ENCODE measurements around the gene DLGAP1. TPM values are rescaled to one million over a fixed set of nuclear protein-coding genes. Genes with fewer than 3 reads are reported as not detected.

Gene DLGAP1
- total RNA-seq, 1 donor from 2014 or later = 11.5 TPM

DNA sequence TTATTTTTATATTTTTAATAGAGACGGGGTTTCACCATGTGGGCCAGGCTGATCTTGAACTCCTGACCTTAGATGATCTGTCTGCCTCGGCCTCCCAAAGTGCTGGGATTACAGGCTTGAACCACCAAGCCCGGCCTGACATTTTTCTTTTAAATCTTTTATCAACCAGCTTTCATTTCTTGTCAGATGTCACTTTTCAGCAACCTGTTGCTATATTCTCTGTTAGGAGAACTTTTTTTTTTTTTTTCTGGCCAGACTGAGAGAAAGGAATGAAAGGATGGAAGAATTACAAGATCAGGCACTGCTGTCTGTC is 858.8 kb downstream of the DLGAP1 start:
- Mint-ChIP-seq H3K36me3 (ENCODE audit: low read depth) (no peaks in the 10 kb centered on the region), H3K27ac (ENCODE audit: unreplicated experiment) (peak overlapping the region; percentile 99), H3K4me1 (peaks cover 57% of the 10 kb centered on the region), H3K9me3 (no peaks in the 10 kb centered on the region), H3K27me3 (ENCODE audit: low read depth) (no peaks in the 10 kb centered on the region), H3K4me3 (peak overlapping the region; percentile 91)
- TF ChIP-seq, protein P1, sequence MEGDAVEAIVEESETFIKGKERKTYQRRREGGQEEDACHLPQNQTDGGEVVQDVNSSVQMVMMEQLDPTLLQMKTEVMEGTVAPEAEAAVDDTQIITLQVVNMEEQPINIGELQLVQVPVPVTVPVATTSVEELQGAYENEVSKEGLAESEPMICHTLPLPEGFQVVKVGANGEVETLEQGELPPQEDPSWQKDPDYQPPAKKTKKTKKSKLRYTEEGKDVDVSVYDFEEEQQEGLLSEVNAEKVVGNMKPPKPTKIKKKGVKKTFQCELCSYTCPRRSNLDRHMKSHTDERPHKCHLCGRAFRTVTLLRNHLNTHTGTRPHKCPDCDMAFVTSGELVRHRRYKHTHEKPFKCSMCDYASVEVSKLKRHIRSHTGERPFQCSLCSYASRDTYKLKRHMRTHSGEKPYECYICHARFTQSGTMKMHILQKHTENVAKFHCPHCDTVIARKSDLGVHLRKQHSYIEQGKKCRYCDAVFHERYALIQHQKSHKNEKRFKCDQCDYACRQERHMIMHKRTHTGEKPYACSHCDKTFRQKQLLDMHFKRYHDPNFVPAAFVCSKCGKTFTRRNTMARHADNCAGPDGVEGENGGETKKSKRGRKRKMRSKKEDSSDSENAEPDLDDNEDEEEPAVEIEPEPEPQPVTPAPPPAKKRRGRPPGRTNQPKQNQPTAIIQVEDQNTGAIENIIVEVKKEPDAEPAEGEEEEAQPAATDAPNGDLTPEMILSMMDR (conservative IDR thresholded peaks at IDR 0.05) = no peak
- no peak for DNase-seq (ENCODE audit: low read depth, low spot score)

DNA sequence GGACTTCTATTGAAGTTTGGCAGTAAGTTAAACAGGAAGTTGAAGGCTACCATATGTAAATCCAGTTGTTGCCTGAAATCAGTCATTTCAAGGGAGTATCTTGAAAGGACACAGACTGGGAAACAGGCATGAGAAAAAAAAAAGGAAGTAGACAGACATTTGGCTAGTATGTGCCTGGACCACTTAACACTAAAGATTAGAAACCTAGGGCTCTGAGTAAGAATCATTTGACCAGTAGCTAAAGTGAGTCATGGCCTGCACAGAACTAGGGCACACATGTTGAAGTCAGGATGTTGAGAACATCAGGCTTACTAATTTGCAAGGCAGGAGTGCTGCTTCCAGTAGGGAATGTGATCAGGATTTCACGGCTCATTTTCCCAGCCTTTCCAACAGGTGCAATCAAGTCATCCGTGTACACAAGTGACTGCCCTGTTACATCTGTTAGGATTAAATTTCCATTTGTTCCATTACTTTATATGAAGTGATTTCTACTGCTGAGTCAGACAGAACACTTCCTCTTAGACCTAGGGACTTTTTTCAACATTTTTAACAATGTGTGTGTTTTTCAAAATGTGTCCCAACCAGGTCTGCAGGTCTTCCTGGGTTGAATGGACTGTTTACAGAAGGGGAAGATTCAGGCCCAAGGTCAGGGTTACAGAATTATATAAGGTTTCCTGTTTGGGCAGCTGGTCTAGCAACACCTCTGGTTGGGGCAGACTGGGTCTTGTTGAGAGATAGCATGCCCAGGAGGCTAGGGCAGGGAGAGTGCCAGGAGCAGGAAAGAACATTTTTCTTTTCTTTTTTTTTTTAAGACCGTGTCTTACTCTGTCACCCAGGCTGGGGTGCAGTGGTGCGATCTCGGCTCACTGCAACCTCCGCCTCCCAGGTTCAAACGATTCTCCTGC is 859.5 kb downstream of the DLGAP1 start:
- DNase-seq (ENCODE audit: low read depth, low spot score) = no peak
- Mint-ChIP-seq H3K36me3 (ENCODE audit: low read depth) (no peaks in the 10 kb centered on the region), H3K4me1 (peaks cover 62% of the 10 kb centered on the region), H3K27me3 (ENCODE audit: low read depth) (no peaks in the 10 kb centered on the region), H3K9me3 (no peaks in the 10 kb centered on the region), H3K27ac (ENCODE audit: unreplicated experiment) (peak overlapping the region; percentile 99), H3K4me3 (peak overlapping the region; percentile 91)
- TF ChIP-seq, protein P1 (conservative IDR thresholded peaks at IDR 0.05) = no peak

DNA sequence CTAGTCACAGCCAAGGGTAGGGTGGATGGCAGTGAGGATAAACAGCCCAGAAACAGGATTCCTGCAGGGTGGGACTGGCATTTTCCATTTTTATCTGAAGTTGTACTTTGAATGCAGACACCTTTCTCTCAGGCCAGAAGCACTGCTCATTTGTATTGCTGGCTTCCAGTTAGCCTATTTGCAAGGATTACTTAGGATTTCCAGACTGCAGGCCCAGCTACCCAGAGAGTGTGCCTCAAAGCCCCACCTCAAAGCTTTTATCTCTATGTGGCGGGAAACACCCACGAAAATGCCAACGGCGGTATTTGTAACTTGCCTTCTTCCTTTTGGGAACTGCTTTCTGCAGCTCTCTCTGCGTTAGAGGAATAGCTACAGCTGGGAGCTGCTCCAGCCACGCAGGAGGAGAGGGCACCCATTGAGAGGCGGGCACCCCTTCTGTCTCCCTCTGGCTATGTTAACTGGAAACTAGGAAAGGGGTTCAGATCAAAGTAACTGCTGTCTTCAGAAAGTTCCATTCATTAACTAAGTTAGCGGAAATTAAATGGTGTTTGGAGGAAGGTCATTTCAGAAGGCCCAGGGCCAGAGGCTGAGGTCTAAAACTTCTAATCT is 860.2 kb downstream of the DLGAP1 start:
- Mint-ChIP-seq H3K27ac (ENCODE audit: unreplicated experiment) (peak overlapping the region; percentile 98), H3K4me3 (peak overlapping the region; percentile 91), H3K36me3 (ENCODE audit: low read depth) (no peaks in the 10 kb centered on the region), H3K9me3 (no peaks in the 10 kb centered on the region), H3K27me3 (ENCODE audit: low read depth) (no peaks in the 10 kb centered on the region), H3K4me1 (peaks cover 62% of the 10 kb centered on the region)
- DNase-seq (ENCODE audit: low read depth, low spot score) = no peak
- TF ChIP-seq, protein P1 (conservative IDR thresholded peaks at IDR 0.05) = no peak

DNA sequence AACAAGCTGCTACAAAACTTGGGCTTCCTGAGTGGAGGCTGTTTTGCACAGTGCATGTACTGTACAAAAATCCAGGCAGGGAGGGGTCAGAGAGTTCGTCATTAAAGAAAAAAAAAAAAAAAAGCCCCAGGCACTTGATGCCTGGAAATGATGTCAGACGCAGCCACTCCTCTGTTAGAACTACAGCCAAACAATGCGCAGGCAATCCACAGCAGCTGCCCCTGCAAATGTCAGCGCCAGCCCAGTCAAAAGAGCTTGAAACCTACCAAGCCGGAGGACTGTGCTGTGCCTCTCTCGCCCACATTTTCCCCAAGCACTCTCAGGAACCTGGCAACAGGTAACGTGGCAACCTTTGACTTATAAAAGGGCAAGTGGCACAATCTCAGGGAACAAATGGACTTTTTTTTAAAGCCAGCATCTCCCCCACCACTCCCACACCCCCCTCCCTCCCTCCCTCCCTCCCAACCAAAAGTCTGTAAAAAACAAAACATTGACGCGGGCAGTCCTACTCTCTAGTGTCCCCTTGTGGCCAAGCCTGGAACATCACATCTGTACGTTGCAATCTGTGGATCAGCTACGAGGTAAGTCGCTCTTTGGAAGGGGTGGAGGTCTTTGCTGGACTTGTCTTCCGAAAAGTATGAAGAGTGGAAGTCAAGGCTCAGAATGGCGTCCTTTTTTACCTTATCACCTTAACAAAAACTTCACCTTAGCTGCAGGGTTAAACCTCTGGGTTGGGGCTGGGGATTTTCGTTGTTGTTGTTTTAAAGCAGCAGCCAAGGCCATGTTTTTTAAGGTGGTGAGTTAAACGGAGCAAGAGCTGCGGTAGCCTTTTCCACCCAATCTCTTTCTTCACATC is 861.0 kb downstream of the DLGAP1 start:
- TF ChIP-seq, protein P1 (conservative IDR thresholded peaks at IDR 0.05) = peak; percentile 81
- peak; percentile 90 for DNase-seq (ENCODE audit: low read depth, low spot score)
- peak overlapping the region; percentile 98 for H3K27ac Mint-ChIP-seq (ENCODE audit: unreplicated experiment)

DNA sequence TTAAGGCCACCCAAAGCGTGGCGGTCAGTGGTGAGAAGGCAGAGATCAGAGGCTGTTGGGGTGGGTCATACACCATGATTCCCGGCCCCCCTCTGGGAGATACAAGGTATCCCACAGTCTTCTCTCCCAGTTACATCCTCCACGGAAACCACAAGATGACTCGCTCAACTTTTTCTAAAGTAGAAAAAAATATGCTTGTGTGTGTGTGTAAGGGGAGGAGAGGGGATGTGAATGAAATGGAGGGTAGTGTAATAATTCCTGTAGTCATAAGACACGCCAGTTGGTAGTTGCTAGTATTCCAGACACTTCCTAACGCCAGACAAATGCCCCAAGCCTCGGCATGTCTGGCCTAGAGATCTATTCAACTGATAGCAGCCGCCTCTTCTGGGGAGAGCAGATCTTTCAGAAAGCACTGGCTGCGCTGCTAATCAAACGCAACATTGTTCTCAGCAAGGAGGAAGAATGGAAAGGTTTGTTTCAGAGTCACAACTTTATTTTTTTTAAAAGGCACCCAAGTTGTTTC is 861.7 kb downstream of the DLGAP1 start:
- Mint-ChIP-seq H3K4me3 (peak overlapping the region; percentile 91), H3K9me3 (no peaks in the 10 kb centered on the region), H3K4me1 (peaks cover 62% of the 10 kb centered on the region), H3K36me3 (ENCODE audit: low read depth) (no peaks in the 10 kb centered on the region), H3K27ac (ENCODE audit: unreplicated experiment) (peak overlapping the region; percentile 98), H3K27me3 (ENCODE audit: low read depth) (no peaks in the 10 kb centered on the region)
- TF ChIP-seq, protein P1 (conservative IDR thresholded peaks at IDR 0.05) = no peak
- peak; percentile 40 for DNase-seq (ENCODE audit: low read depth, low spot score)

More for the DNA sequence above, 861.0 kb downstream of the DLGAP1 start:
- no peaks in the 10 kb centered on the region for H3K9me3 Mint-ChIP-seq
- no peaks in the 10 kb centered on the region for H3K36me3 Mint-ChIP-seq (ENCODE audit: low read depth)
- H3K4me1 Mint-ChIP-seq = peaks cover 62% of the 10 kb centered on the region
- H3K27me3 Mint-ChIP-seq (ENCODE audit: low read depth) = no peaks in the 10 kb centered on the region
- H3K4me3 Mint-ChIP-seq = peak overlapping the region; percentile 91
